Panc1 (cell line): ENCODE measurements around the gene LHFPL3.

Experiments
- CTCF ChIP-seq: fragments of 450-650 bp; IDR thresholded peaks from 2 replicates; pipeline ENCODE4 v1.5.1; 2017; ENCODE audit warnings: mild to moderate bottlenecking
- REST ChIP-seq, 2 experiments: IDR thresholded peaks; 2 replicates each; pipeline ENCODE4 v1.6.1; 2011 to 2012; ENCODE audit warnings: low read depth in 2 of 2, control low read depth in 1 of 2, low read length in 1 of 2, mild to moderate bottlenecking in 1 of 2, moderate library complexity in 1 of 2; ENCODE audit not compliant: insufficient read depth in 1 of 2

- no peak for TF ChIP-seq CTCF
- no peak for TF ChIP-seq REST (IDR thresholded peaks at IDR 0.05; ENCODE audit: insufficient read depth in 1 of 2, low read depth in 2 of 2, low read length in 1 of 2)
Measured at GRCh38 chr7:104795616-104796398, 467.4 kb downstream of the LHFPL3 start.
